OCI-LY3 (cell line): ENCODE results near the gene RFX4.

Experiments
- EZH2phosphoT487 ChIP-seq: fragments of 200-600 bp; shearing (Covaris generic); IDR thresholded peaks from 2 replicates; pipeline ENCODE4 v1.6.1; 2018; ENCODE audit warnings: antibody characterized with exemption, mixed run types, low read depth
- TF ChIP-seq, protein P1 (sequence below): fragments of 200-600, 300-600 bp; sonication (generic); IDR thresholded peaks from 2 replicates; pipeline ENCODE4 v1.5.1; 2014; ENCODE audit warnings: antibody characterized with exemption, low read length, low read depth

DNA sequence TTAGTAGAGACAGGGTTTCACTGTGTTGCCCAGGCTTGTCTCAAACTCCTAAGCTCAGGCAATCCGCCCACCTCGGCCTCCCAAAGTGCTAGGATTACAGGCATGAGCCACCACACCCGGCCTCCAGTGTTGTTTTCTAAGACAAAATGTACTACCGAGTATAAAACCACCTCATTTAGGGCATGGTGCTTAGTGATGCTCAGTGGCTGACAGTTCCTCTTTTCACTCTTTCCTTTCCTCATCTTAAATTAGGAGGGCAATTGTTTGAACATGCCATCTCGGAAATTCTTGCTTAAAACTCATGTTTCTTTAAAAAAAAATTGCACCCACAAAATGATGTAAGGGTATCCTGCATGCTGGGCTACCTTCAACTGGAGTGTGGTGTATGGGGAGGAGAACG, 89.0 kb downstream of the RFX4 start:
- TF ChIP-seq, protein P1, sequence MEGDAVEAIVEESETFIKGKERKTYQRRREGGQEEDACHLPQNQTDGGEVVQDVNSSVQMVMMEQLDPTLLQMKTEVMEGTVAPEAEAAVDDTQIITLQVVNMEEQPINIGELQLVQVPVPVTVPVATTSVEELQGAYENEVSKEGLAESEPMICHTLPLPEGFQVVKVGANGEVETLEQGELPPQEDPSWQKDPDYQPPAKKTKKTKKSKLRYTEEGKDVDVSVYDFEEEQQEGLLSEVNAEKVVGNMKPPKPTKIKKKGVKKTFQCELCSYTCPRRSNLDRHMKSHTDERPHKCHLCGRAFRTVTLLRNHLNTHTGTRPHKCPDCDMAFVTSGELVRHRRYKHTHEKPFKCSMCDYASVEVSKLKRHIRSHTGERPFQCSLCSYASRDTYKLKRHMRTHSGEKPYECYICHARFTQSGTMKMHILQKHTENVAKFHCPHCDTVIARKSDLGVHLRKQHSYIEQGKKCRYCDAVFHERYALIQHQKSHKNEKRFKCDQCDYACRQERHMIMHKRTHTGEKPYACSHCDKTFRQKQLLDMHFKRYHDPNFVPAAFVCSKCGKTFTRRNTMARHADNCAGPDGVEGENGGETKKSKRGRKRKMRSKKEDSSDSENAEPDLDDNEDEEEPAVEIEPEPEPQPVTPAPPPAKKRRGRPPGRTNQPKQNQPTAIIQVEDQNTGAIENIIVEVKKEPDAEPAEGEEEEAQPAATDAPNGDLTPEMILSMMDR: no peak
- TF ChIP-seq EZH2phosphoT487: no peak
